ENCODE results near the gene ME3.

DNA sequence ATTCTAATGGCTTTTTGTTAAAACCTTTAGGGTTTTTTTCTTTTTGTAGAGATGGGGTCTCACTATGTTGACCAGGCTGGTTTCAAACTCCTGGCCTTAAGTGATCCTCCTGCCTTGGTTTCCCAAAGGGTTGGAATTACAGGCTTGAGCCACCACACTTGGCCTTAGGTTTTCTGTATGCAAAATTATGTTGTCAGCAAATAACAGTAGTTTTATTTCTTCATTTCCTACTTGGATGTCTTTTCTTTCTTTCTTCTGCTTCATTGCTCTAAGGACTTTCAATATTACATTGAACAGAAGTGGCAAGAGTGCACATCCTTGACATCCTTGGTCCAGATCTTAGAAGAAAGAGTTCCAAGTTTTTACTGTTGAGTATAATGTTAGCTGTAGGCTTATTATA, 245.0 kb downstream of the ME3 start:
- TF ChIP-seq, protein P1, sequence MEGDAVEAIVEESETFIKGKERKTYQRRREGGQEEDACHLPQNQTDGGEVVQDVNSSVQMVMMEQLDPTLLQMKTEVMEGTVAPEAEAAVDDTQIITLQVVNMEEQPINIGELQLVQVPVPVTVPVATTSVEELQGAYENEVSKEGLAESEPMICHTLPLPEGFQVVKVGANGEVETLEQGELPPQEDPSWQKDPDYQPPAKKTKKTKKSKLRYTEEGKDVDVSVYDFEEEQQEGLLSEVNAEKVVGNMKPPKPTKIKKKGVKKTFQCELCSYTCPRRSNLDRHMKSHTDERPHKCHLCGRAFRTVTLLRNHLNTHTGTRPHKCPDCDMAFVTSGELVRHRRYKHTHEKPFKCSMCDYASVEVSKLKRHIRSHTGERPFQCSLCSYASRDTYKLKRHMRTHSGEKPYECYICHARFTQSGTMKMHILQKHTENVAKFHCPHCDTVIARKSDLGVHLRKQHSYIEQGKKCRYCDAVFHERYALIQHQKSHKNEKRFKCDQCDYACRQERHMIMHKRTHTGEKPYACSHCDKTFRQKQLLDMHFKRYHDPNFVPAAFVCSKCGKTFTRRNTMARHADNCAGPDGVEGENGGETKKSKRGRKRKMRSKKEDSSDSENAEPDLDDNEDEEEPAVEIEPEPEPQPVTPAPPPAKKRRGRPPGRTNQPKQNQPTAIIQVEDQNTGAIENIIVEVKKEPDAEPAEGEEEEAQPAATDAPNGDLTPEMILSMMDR (IDR thresholded peaks at IDR 0.05; ENCODE audit: insufficient read depth, low read length) = no peak
- TF ChIP-seq POLR2AphosphoS5 (IDR thresholded peaks at IDR 0.05; ENCODE audit: low read depth) (no peak), GABPA (IDR thresholded peaks at IDR 0.05; ENCODE audit: low read depth) (no peak)
- TF ChIP-seq, protein P2, sequence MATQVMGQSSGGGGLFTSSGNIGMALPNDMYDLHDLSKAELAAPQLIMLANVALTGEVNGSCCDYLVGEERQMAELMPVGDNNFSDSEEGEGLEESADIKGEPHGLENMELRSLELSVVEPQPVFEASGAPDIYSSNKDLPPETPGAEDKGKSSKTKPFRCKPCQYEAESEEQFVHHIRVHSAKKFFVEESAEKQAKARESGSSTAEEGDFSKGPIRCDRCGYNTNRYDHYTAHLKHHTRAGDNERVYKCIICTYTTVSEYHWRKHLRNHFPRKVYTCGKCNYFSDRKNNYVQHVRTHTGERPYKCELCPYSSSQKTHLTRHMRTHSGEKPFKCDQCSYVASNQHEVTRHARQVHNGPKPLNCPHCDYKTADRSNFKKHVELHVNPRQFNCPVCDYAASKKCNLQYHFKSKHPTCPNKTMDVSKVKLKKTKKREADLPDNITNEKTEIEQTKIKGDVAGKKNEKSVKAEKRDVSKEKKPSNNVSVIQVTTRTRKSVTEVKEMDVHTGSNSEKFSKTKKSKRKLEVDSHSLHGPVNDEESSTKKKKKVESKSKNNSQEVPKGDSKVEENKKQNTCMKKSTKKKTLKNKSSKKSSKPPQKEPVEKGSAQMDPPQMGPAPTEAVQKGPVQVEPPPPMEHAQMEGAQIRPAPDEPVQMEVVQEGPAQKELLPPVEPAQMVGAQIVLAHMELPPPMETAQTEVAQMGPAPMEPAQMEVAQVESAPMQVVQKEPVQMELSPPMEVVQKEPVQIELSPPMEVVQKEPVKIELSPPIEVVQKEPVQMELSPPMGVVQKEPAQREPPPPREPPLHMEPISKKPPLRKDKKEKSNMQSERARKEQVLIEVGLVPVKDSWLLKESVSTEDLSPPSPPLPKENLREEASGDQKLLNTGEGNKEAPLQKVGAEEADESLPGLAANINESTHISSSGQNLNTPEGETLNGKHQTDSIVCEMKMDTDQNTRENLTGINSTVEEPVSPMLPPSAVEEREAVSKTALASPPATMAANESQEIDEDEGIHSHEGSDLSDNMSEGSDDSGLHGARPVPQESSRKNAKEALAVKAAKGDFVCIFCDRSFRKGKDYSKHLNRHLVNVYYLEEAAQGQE (IDR thresholded peaks at IDR 0.05; ENCODE audit: insufficient replicate concordance, low read depth) = no peak

All from HL-60 (cell line).